Prostate gland (tissue), 2 donors: Measurements from ENCODE around the gene FAM110A. TPM values are rescaled to one million over a fixed set of nuclear protein-coding genes. Genes with fewer than 3 reads are reported as not detected.
"Not testable (repeated sequence)": the region's sequence is repeated elsewhere in the genome, so short reads cannot be mapped to it uniquely, and the experiment has no call there.

Experiments
- DNase-seq: peaks from one replicate; pipeline ENCODE4 v3.0.0-alpha.2; 2019; ENCODE audit warnings: low spot score
- H3K27ac ChIP-seq, 2 donors: fragments of 200-600 bp; sonication (generic); 2 replicates each; pipeline ENCODE4 v1.5.1; 2017 to 2019
- H3K27me3 ChIP-seq: fragments of 200-600 bp; sonication (generic); replicated peaks from 2 replicates; pipeline ENCODE4 v1.5.1; 2019; ENCODE audit not compliant: insufficient read depth
- H3K36me3 ChIP-seq, 2 donors: fragments of 200-600 bp; sonication (generic); 1 replicate in 1 of 2; 2 replicates in 1 of 2; pipeline versions ENCODE4 v1.5.1 to v1.8.1; 2017 to 2019
- H3K4me1 ChIP-seq: fragments of 200-600 bp; sonication (generic); replicated peaks from 2 replicates; pipeline ENCODE4 v1.5.1; 2019
- H3K4me3 ChIP-seq, 2 donors: fragments of 200-600 bp; sonication (generic); 2 replicates each; pipeline ENCODE4 v1.5.1; 2017 to 2019
- H3K9me3 ChIP-seq: fragments of 200-600 bp; sonication (generic); 2 replicates; pipeline ENCODE4 v1.5.1; 2017
- CTCF ChIP-seq, 4 experiments: fragments of 200-600 bp in 2 of 4; fragments of 450-650 bp in 2 of 4; sonication (generic) in 2 of 4; IDR thresholded peaks; 1 replicate in 3 of 4; 2 replicates in 1 of 4; pipeline ENCODE4 v1.5.1; 2016 to 2019; ENCODE audit warnings: antibody characterized with exemption in 4 of 4, mild to moderate bottlenecking in 2 of 4, moderate library complexity in 2 of 4
- POLR2A ChIP-seq: fragments of 450-650 bp; IDR thresholded peaks from one replicate; pipeline ENCODE4 v1.6.1; 2016; ENCODE audit warnings: antibody characterized with exemption, mild to moderate bottlenecking
- POLR2AphosphoS5 ChIP-seq: sonication (generic); formaldehyde crosslinking; IDR thresholded peaks from one replicate; pipeline ENCODE4 v1.6.1; 2017; ENCODE audit warnings: antibody characterized with exemption
- WGBS: methylation state at CpG from one replicate; pipeline ENCODE4 v1.1.5; 2018; 5-methylcytosine and 5-hydroxymethylcytosine counted together
- intact Hi-C: fragments of 100-400 bp; cut with DNase I; formaldehyde crosslinking; loops from one replicate; pipeline ENCODE4 v1.14.2; 2022
- total RNA-seq, 2 donors: library from RNA; depleted of rRNA; stranded (reverse); fragments of >200 nt; gene quantifications; one replicate each; pipeline ENCODE4 v1.1.0, GENCODE V29; 2016

FAM110A gene
- total RNA-seq, 2 donors from 2014 or later, result 15.5 to 33.0 TPM

- Histone ChIP-seq H3K27ac (no peak overlapping the region), H3K4me3 (no peak overlapping the region), H3K9me3 (no peaks in the 10 kb centered on the region), H3K27me3 (no peaks in the 10 kb centered on the region), H3K4me1 (no peaks in the 10 kb centered on the region), H3K36me3 (no peaks in the 10 kb centered on the region)
- 98% methylated on average over 4 of the region's 4 CpGs for WGBS
- no peak for DNase-seq
- TF ChIP-seq CTCF (IDR thresholded peaks at IDR 0.05) (no peak), POLR2AphosphoS5 (no peak), POLR2A (no peak)
- intact Hi-C loops, result no loop called here
These were observed 9.0 kb upstream of the FAM110A start for GRCh38 chr20:824490-824889.

- WGBS, result 69% methylated on average over 4 of the region's 4 CpGs
- Histone ChIP-seq H3K27me3 (no peaks in the 10 kb centered on the region), H3K27ac (no peak overlapping the region), H3K4me1 (no peaks in the 10 kb centered on the region), H3K36me3 (no peaks in the 10 kb centered on the region), H3K4me3 (no peak overlapping the region), H3K9me3 (no peaks in the 10 kb centered on the region)
- no peak for DNase-seq
- no peak for TF ChIP-seq POLR2A
- TF ChIP-seq POLR2AphosphoS5, result no peak
- TF ChIP-seq CTCF (IDR thresholded peaks at IDR 0.05), result no peak
- intact Hi-C loops, result no loop called here
These were observed 8.6 kb upstream of the FAM110A start for GRCh38 chr20:824916-825315.

GRCh38 chr20:825710-826421 lies 7.6 kb upstream of the FAM110A start:
- intact Hi-C loops, result no loop called here
- 87% methylated on average over 9 of the region's 9 CpGs for WGBS
- no peak for DNase-seq
- TF ChIP-seq POLR2A (no peak), POLR2AphosphoS5 (no peak), CTCF (IDR thresholded peaks at IDR 0.05) (no peak)
- Histone ChIP-seq H3K36me3 (no peaks in the 10 kb centered on the region), H3K9me3 (no peaks in the 10 kb centered on the region), H3K4me1 (no peaks in the 10 kb centered on the region), H3K27me3 (no peaks in the 10 kb centered on the region), H3K4me3 (no peak overlapping the region), H3K27ac (no peak overlapping the region)

GRCh38 chr20:826695-827323 lies 6.7 kb upstream of the FAM110A start:
- no peaks in the 10 kb centered on the region for H3K36me3 ChIP-seq
- no peak overlapping the region for H3K4me3 ChIP-seq
- H3K9me3 ChIP-seq, result no peaks in the 10 kb centered on the region
- no peak overlapping the region for H3K27ac ChIP-seq
- DNase-seq, result no peak
- intact Hi-C loops, result no loop called here
- no peaks in the 10 kb centered on the region for H3K4me1 ChIP-seq
- H3K27me3 ChIP-seq, result no peaks in the 10 kb centered on the region
- TF ChIP-seq POLR2AphosphoS5, result no peak
- TF ChIP-seq POLR2A, result no peak
- no peak for TF ChIP-seq CTCF (IDR thresholded peaks at IDR 0.05)
- 88% methylated on average over 7 of the region's 7 CpGs for WGBS

GRCh38 chr20:827981-828380 lies 5.5 kb upstream of the FAM110A start:
- DNase-seq, result not testable (repeated sequence)

More at GRCh38 chr20:827981-828380, 5.5 kb upstream of the FAM110A start:
- H3K9me3 ChIP-seq, H3K4me3 ChIP-seq, H3K4me1 ChIP-seq, H3K27me3 ChIP-seq, intact Hi-C loops, H3K36me3 ChIP-seq, H3K27ac ChIP-seq: not testable (repeated sequence)
- WGBS, result 95% methylated on average over 8 of the region's 8 CpGs
